Measurements from ENCODE around the gene SPTAN1.
"Not testable (repeated sequence)": the region's sequence is repeated elsewhere in the genome, so short reads cannot be mapped to it uniquely, and the experiment has no call there.

SPTAN1 gene

GRCh38 chr9:128552153-128552743 is at the start of gene SPTAN1:
Gene SPTAN1 (plus strand): TSS chr9:128552587. CDS start chr9:128566741, 14,154 bp downstream.
- peak; percentile 88 to 95 (median 89) for DNase-seq (ENCODE audit: low read depth in 3 of 3, low spot score in 1 of 3)

- not testable (repeated sequence) for DNase-seq (ENCODE audit: low read depth in 3 of 3, low spot score in 1 of 3)
These were observed 49.0 kb upstream of the SPTAN1 start for GRCh38 chr9:128503415-128503825.

GRCh38 chr9:128503870-128504269 is 48.5 kb upstream of the SPTAN1 start:
- no peak for DNase-seq (ENCODE audit: low read depth in 3 of 3, low spot score in 1 of 3)

DNA sequence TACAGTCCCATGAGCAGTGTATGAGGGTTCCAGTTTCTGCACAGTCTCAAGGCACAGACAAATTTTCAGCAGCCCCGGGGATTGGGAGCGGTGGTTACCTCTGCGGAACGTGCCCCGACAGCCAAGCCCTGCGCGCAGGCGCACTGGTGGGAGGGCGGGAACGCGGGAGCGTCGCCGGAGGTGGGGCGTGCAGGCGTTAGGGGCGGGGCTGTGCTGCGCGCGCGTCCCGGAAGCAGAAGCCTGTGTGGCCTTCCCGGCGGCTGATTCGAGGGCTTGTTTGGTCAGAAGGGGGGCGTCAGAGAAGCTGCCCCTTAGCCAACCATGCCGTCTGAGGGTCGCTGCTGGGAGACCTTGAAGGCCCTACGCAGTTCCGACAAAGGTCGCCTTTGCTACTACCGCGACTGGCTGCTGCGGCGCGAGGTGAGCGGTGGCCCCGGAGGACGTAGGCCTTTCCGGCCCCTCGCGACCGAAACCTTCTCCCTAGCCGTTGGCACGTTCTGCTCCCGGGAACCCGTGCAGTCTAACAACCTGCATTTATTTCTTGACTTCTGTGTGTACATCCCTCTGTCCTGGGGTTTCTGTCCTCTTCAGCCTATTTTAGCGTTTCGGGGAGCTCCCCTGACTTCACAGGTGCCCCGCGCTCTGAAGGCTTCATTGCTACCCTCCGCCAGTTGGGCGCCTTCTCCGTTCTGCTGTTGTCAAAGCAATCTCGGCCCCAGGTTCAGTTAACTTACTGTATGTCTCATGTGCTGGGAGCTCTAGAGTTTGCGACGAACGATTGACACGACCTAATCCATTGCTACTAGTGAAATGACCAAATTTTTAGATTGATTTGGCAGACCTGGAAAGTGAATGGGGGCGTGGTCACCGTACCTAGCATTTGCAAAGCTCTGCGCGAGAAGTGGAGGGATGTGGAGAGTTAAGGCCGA is 47.6 kb upstream of the SPTAN1 start, which contains the start of gene GLE1:
Gene GLE1 (plus strand): TSS at position 235 of the 929 bp plus-strand sequence. CDS start 87 bp downstream, at position 322.
- DNase-seq (ENCODE audit: low read depth in 3 of 3, low spot score in 1 of 3) = peak; percentile 93 to 97 (median 95)

DNA sequence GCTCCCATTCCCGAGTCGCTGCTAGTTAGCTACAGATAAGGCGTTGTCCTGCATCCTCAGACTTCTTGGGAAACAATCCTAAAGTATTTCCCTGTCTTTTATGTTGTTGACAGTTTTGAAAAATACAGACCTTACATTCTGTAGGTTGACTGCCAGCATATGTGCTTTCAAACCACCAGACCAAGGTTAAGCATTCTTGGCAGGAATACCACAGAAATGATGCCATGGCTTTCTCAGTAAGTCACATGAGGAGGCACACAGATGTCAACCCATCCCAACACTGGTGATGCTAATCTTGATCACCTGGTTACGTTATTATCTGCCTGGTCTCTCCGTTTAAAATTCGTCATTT is 47.0 kb upstream of the SPTAN1 start:
- DNase-seq (ENCODE audit: low read depth in 3 of 3, low spot score in 1 of 3) = no peak

- DNase-seq (ENCODE audit: low read depth in 3 of 3, low spot score in 1 of 3) = not testable (repeated sequence)
These were observed 46.5 kb upstream of the SPTAN1 start for GRCh38 chr9:128505906-128506305.

- no peak for DNase-seq (ENCODE audit: low read depth in 3 of 3, low spot score in 1 of 3)
These were observed 39.6 kb upstream of the SPTAN1 start for GRCh38 chr9:128512820-128513219.

GRCh38 chr9:128521956-128522355 is 30.4 kb upstream of the SPTAN1 start:
- DNase-seq (ENCODE audit: low read depth in 3 of 3, low spot score in 1 of 3) = no peak

GRCh38 chr9:128523199-128523925 is 29.0 kb upstream of the SPTAN1 start:
- DNase-seq (ENCODE audit: low read depth in 3 of 3, low spot score in 1 of 3) = no peak

- no peak for DNase-seq (ENCODE audit: low read depth in 3 of 3, low spot score in 1 of 3)
These were observed 25.7 kb upstream of the SPTAN1 start for GRCh38 chr9:128526720-128527119.

- no peak for DNase-seq (ENCODE audit: low read depth in 3 of 3, low spot score in 1 of 3)
These were observed 23.8 kb upstream of the SPTAN1 start for GRCh38 chr9:128528445-128529160.

DNA sequence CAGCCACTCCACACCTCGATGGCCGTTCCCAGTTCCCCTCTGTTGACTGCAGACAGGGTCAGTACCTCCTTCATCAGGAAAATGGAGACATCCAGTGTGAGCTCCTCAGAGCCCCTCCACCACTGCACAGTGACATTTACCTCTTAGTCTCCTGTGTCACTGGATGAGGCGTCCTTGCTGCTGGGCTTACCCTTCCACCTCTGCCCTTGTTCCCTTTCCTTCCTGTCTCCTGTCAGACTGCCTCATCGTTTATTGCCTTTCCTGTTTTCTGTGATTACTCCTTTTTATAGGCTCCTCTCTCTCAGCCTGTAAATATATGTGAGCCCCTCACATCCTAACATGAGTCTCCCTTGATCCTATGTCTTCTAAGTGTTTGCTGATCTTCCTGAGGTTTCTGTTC is 23.2 kb upstream of the SPTAN1 start:
- DNase-seq (ENCODE audit: low read depth in 3 of 3, low spot score in 1 of 3) = no peak

- no peak for DNase-seq (ENCODE audit: low read depth in 3 of 3, low spot score in 1 of 3)
These were observed 19.8 kb upstream of the SPTAN1 start for GRCh38 chr9:128532581-128532980.

- DNase-seq (ENCODE audit: low read depth in 3 of 3, low spot score in 1 of 3) = no peak
These were observed 11.6 kb upstream of the SPTAN1 start for GRCh38 chr9:128540634-128541360.

GRCh38 chr9:128546504-128546903 is 5.9 kb upstream of the SPTAN1 start:
- no peak for DNase-seq (ENCODE audit: low read depth in 3 of 3, low spot score in 1 of 3)

GRCh38 chr9:128548876-128549275 is 3.5 kb upstream of the SPTAN1 start:
- no peak for DNase-seq (ENCODE audit: low read depth in 3 of 3, low spot score in 1 of 3)

DNA sequence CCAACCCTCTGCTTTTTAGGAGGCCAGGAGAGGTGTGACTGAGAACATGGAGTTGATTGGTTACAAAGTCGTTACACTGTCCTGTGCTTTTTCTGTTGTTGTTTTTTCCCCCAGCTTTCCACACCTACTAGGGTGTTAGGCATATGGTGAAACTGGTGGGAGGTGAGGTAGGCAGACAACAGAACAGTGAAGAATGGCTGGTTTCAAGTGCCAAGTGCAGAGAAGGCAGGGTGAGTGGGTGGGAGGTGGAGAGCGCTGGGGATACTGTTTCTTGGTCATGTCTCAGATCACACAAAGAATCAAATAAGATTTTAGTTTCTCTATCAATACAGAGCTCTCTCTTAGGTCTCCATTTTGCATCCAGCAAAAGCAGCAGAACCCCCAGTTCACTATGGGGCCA is 2.2 kb upstream of the SPTAN1 start:
- DNase-seq (ENCODE audit: low read depth in 3 of 3, low spot score in 1 of 3) = no peak

DNA sequence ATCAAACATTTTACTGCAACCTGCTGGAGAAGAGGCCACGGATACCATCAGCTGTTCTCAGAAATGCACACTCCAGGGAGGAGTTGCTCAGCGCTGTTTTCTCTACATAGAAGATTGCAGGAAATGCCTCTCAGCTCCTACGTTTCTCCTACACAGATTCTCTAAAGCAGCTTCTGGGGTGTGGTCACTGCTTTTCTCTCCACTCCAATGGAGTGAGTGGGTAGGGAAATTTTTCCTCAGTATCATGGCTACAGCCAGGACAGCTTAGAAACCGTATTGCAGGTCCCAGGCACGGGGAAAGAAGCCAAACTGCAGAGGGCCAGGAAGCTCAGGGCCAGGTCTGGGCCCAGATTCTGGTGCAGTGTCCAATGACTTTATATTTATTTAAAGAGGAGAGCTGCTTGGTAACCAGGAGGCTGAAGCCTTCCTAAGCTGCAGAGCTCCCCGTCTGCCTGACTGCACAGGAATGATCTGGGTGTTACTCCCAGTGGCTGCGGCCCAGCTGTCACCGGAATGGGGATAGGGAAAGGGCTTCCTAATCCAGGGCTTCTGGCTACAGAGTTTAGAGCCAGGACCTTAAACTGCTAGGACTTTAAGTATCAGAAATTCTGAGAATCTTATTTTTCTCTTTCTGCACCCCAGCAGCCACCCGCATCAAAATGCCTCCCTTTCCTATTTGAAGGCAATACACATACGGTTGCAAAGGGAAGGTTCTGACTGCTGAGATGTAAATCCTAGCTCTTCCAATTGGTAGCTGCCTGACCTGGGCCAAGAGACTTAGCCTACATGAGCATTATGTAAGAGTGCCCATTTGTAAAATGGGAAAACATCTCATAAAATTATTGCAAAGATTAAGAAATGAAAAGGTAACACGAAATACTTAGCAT is 1.4 kb upstream of the SPTAN1 start:
- DNase-seq (ENCODE audit: low read depth in 3 of 3, low spot score in 1 of 3) = no peak

GRCh38 chr9:128551657-128552152 is 682 bp upstream of the SPTAN1 start:
- DNase-seq (ENCODE audit: low read depth in 3 of 3, low spot score in 1 of 3) = no peak
